Kidney (tissue), 14 donors: ENCODE measurements around the gene SAP130. TPM values are rescaled to one million over a fixed set of nuclear protein-coding genes. Genes with fewer than 3 reads are reported as not detected.

Experiments used
- DNase-seq, 5 donors: peaks; one replicate each; pipeline ENCODE4 v3.0.0-alpha.2; 2013 to 2020
- FAIRE-seq: peaks from 2 replicates; lab custom pipeline; 2012; peaks lifted over from hg19 to GRCh38; lab: Jason Lieb, UNC
- H3K27ac ChIP-seq, 2 donors: one replicate each; pipeline ENCODE4 v1.7.0; 2013; ENCODE audit warnings: low read depth in 2 of 2, low read length in 2 of 2, inconsistent platforms in 1 of 2
- H3K27me3 ChIP-seq: one replicate; pipeline ENCODE4 v1.7.1; 2013; ENCODE audit warnings: low read length, inconsistent platforms; ENCODE audit not compliant: control insufficient read depth, insufficient read depth
- H3K36me3 ChIP-seq, 3 donors: one replicate each; pipeline versions ENCODE4 v1.7.0 to v1.7.1; 2013; ENCODE audit warnings: low read length in 3 of 3, control low read depth in 1 of 3, inconsistent platforms in 1 of 3; ENCODE audit not compliant: insufficient read depth in 3 of 3, control insufficient read depth in 2 of 3
- H3K4me1 ChIP-seq, 3 donors: one replicate each; pipeline versions ENCODE4 v1.7.0 to v1.7.1; 2013; ENCODE audit warnings: low read length in 3 of 3, inconsistent platforms in 1 of 3, low read depth in 1 of 3; ENCODE audit not compliant: control insufficient read depth in 2 of 3, insufficient read depth in 2 of 3
- H3K4me3 ChIP-seq, 3 donors: one replicate each; pipeline versions ENCODE4 v1.7.0 to v1.8.1; 2013; ENCODE audit warnings: low read length in 3 of 3, control low read depth in 1 of 3, inconsistent platforms in 1 of 3
- H3K9ac ChIP-seq, 3 donors: one replicate each; pipeline versions ENCODE4 v1.7.0 to v1.7.1; 2013; ENCODE audit warnings: low read length in 3 of 3, control low read depth in 1 of 3, inconsistent platforms in 1 of 3
- H3K9me3 ChIP-seq, 3 donors: one replicate each; pipeline versions ENCODE4 v1.7.0 to v1.7.1; 2013; ENCODE audit warnings: low read length in 3 of 3, control low read depth in 1 of 3, inconsistent platforms in 1 of 3; ENCODE audit not compliant: control insufficient read depth in 2 of 3, insufficient read depth in 1 of 3
- CTCF ChIP-seq: IDR thresholded peaks from 3 replicates; pipeline ENCODE4 v1.5.1; 2012; ENCODE audit warnings: mild to moderate bottlenecking, moderate library complexity, borderline replicate concordance; ENCODE audit not compliant: insufficient read depth; ENCODE audit errors: extremely low read depth
- intact Hi-C: fragments of 100-400 bp; cut with DNase I; formaldehyde crosslinking; loops from one replicate; pipeline ENCODE4 v1.11.1; 2022
- polyA plus RNA-seq: library from polyadenylated mRNA; stranded (reverse); fragments of 350-450 nt; fragmentation: Illumina TruSeq; extraction: RNeasy Lipid Tissue Mini Kit (QIAGEN cat#74804); gene quantifications from one replicate; pipeline ENCODE4 v1.2.3, GENCODE V29; 2014; ENCODE audit warnings: low read depth, low replicate concordance; ENCODE audit not compliant: insufficient read depth
- total RNA-seq: library from RNA; stranded (reverse); fragmentation: NEBNext Ultra II Directional; extraction: Animal tissue kit (Norgen Biotek cat#: 25700); gene quantifications from one replicate; pipeline ENCODE4 v1.2.1, GENCODE V29; 2021
- donor health status: control.
- donor health status: control.
- donor health status: control.
- donor health status: control.
- donor health status: control.
- donor health status: DM: yes; HTN: yes; CAD: no.
- donor health status: Normal renal cell carcinoma (clear cell type).

SAP130 gene
- total and polyA plus RNA-seq, 2 donors from 2014 or later, result 6.2 to 17.5 TPM

- Histone ChIP-seq H3K36me3 (peaks cover 7 to 37% (median 20%) of the 10 kb centered on the region in 3 donors), H3K4me1 (no peaks in the 10 kb centered on the region), H3K27ac (no peak overlapping the region), H3K9ac (no peak overlapping the region), H3K4me3 (no peak overlapping the region), H3K9me3 (no peaks in the 10 kb centered on the region), H3K27me3 (no peaks in the 10 kb centered on the region)
- FAIRE-seq, result no peak
- no peak for TF ChIP-seq CTCF
- DNase-seq, result no peak
- intact Hi-C loops, result no loop called here
Observed at GRCh38 chr2:127941461-127941860, 86.4 kb downstream of the SAP130 start.

GRCh38 chr2:127940641-127941040 lies 87.2 kb downstream of the SAP130 start:
- Histone ChIP-seq H3K27ac (no peak overlapping the region), H3K9me3 (no peaks in the 10 kb centered on the region), H3K36me3 (peaks cover 5 to 31% (median 20%) of the 10 kb centered on the region in 3 donors), H3K4me1 (no peaks in the 10 kb centered on the region), H3K27me3 (no peaks in the 10 kb centered on the region), H3K9ac (no peak overlapping the region), H3K4me3 (no peak overlapping the region)
- FAIRE-seq (no peak), DNase-seq (no peak)
- no peak for TF ChIP-seq CTCF
- intact Hi-C loops, result no loop called here

- H3K9me3 ChIP-seq, result no peaks in the 10 kb centered on the region
- TF ChIP-seq CTCF, result no peak
- intact Hi-C loops, result no loop called here
- DNase-seq (no peak), FAIRE-seq (no peak)
- H3K4me1 ChIP-seq, result no peaks in the 10 kb centered on the region
- no peak overlapping the region for H3K27ac ChIP-seq
- no peak overlapping the region for H3K9ac ChIP-seq
- H3K36me3 ChIP-seq, result no peaks in the 10 kb centered on the region
- no peak overlapping the region for H3K4me3 ChIP-seq
- H3K27me3 ChIP-seq, result no peaks in the 10 kb centered on the region
Observed at GRCh38 chr2:127935337-127935736, 92.5 kb downstream of the SAP130 start.

GRCh38 chr2:127932199-127932876 lies 95.5 kb downstream of the SAP130 start:
- TF ChIP-seq CTCF, result no peak
- intact Hi-C loops, result no loop called here
- FAIRE-seq, result no peak
- no peaks in the 10 kb centered on the region for H3K27me3 ChIP-seq
- no peak overlapping the region for H3K4me3 ChIP-seq
- DNase-seq, result peak in 2 of 5 donors; percentile 49 to 77
- H3K9ac ChIP-seq, result no peak overlapping the region
- no peaks in the 10 kb centered on the region for H3K9me3 ChIP-seq
- no peaks in the 10 kb centered on the region for H3K4me1 ChIP-seq
- H3K27ac ChIP-seq, result no peak overlapping the region
- no peaks in the 10 kb centered on the region for H3K36me3 ChIP-seq
